HepG2 (cell line): ENCODE results near the gene LRRC4C. TPM values are rescaled to one million over a fixed set of nuclear protein-coding genes. Genes with fewer than 3 reads are reported as not detected.

Source experiments
- ATAC-seq: fragments of 200-7000 bp; cut with Tn5 transposase; 3 replicates; pipeline ENCODE4 v1.9.1; 2020; ENCODE audit warnings: mild to moderate bottlenecking, moderate library complexity
- BruUV-seq: library from RNA; stranded (reverse); fragments of 400-500 nt; replicated peaks from 2 replicates; lab custom pipeline; 2021; lab: Mats Ljungman, UMichigan
- CTCF ChIA-PET: fragments of 300-600 bp; formaldehyde crosslinking; extraction: SDS; loops from one replicate; lab custom pipeline; 2021; ENCODE audit warnings: low total read pairs, inconsistent platforms, low intra/inter-chr PET ratio; lab: Yijun Ruan, JAX
- POLR2A ChIA-PET: fragments of 350-600 bp; sonication (Branson Sonifier 250); formaldehyde crosslinking; loops from one replicate; lab custom pipeline; 2020; ENCODE audit warnings: antibody characterized with exemption, inconsistent platforms; lab: Yijun Ruan, JAX
- DNase-seq: peaks from one replicate; pipeline ENCODE4 v3.0.0-alpha.2; 2015; ENCODE audit warnings: low spot score
- FAIRE-seq: peaks from 3 replicates; lab custom pipeline; 2011; peaks lifted over from hg19 to GRCh38; lab: Jason Lieb, UNC
- H2AFZ ChIP-seq: one replicate; pipeline ENCODE4 v1.6.1; 2011; ENCODE audit warnings: low read length, inconsistent platforms
- H3K27ac ChIP-seq: fragments of 300-600 bp; 3 replicates; pipeline ENCODE4 v1.8.0; 2011; ENCODE audit warnings: mixed run types, mild to moderate bottlenecking, mixed read lengths, low read length, inconsistent platforms; ENCODE audit not compliant: insufficient read depth; ENCODE audit errors: extremely low read length
- H3K27me3 ChIP-seq, 2 experiments: fragments of 200-600 bp in 1 of 2; 2 replicates in 1 of 2; 3 replicates in 1 of 2; pipeline versions ENCODE4 v1.6.0 to v1.8.0; 2011; ENCODE audit warnings: low read length in 2 of 2, mild to moderate bottlenecking in 2 of 2, moderate library complexity in 2 of 2, inconsistent platforms in 1 of 2; ENCODE audit not compliant: insufficient read depth in 2 of 2, control insufficient read depth in 1 of 2
- H3K36me3 ChIP-seq, 2 experiments: fragments of 200-600 bp in 1 of 2; replicated peaks in 1 of 2; 2 replicates in 1 of 2; 3 replicates in 1 of 2; pipeline versions ENCODE4 v1.5.1 to v1.8.0; 2011; ENCODE audit warnings: low read length in 2 of 2, inconsistent platforms in 1 of 2; ENCODE audit not compliant: insufficient read depth in 2 of 2, control insufficient read depth in 1 of 2
- H3K4me1 ChIP-seq: 2 replicates; pipeline ENCODE4 v1.5.1; 2012; ENCODE audit warnings: low read length, inconsistent platforms; ENCODE audit not compliant: insufficient read depth
- H3K4me2 ChIP-seq: 2 replicates; pipeline ENCODE4 v1.6.0; 2011; ENCODE audit warnings: low read depth, low read length, inconsistent platforms
- H3K4me3 ChIP-seq, 3 experiments: fragments of 200-600 bp in 1 of 3; sonication (generic), shearing (Covaris generic) in 1 of 3; replicated peaks in 1 of 3; 2 replicates each; pipeline ENCODE4 v1.5.1; 2011 to 2016; ENCODE audit warnings: low read length in 3 of 3, inconsistent platforms in 2 of 3, low read depth in 2 of 3, mild to moderate bottlenecking in 2 of 3, control low read depth in 1 of 3, mixed read lengths in 1 of 3; ENCODE audit not compliant: insufficient read depth in 1 of 3
- H3K79me2 ChIP-seq: one replicate; pipeline ENCODE4 v1.6.1; 2011; ENCODE audit warnings: low read length, inconsistent platforms; ENCODE audit not compliant: insufficient read depth
- H3K9ac ChIP-seq: 2 replicates; pipeline ENCODE4 v1.6.0; 2011; ENCODE audit warnings: mild to moderate bottlenecking, low read depth, low read length, inconsistent platforms; ENCODE audit not compliant: insufficient read depth
- H3K9me3 ChIP-seq: 2 replicates; pipeline ENCODE4 v1.5.1; 2012; ENCODE audit warnings: mild to moderate bottlenecking, low read length
- H4K20me1 ChIP-seq: 2 replicates; pipeline ENCODE4 v1.6.0; 2011; ENCODE audit warnings: inconsistent platforms, mild to moderate bottlenecking, low read length, moderate library complexity; ENCODE audit not compliant: insufficient read depth
- HHEX ChIP-seq: IDR thresholded peaks from 2 replicates; pipeline ENCODE4 v1.6.1; 2016; ENCODE audit warnings: control low read depth
- KLF6 ChIP-seq: IDR thresholded peaks from 2 replicates; pipeline ENCODE4 v1.8.0; 2016; ENCODE audit warnings: missing biosample characterization, missing genetic modification reagents
- MIER3 ChIP-seq: IDR thresholded peaks from 2 replicates; pipeline ENCODE4 v1.6.1; 2016; ENCODE audit warnings: missing compliant biosample characterization, borderline replicate concordance
- MXI1 ChIP-seq: IDR thresholded peaks from 3 replicates; pipeline ENCODE4 v1.6.1; 2012; ENCODE audit warnings: low read depth, low read length, inconsistent platforms, borderline replicate concordance
- SRY ChIP-seq: sonication (generic); formaldehyde crosslinking; IDR thresholded peaks from 2 replicates; pipeline ENCODE4 v1.8.0; 2022; ENCODE audit warnings: mild to moderate bottlenecking, missing genetic modification reagents
- TCF12 ChIP-seq, 2 experiments: fragments of 450-650 bp in 1 of 2; sonication (generic) in 1 of 2; formaldehyde crosslinking in 1 of 2; IDR thresholded peaks; 2 replicates each; pipeline versions ENCODE4 v1.6.1 to v1.8.0; 2017 to 2022; ENCODE audit warnings: antibody characterized with exemption in 1 of 2, mild to moderate bottlenecking in 1 of 2, missing genetic modification reagents in 1 of 2, moderate library complexity in 1 of 2
- THYN1 ChIP-seq: sonication (generic); formaldehyde crosslinking; IDR thresholded peaks from 2 replicates; pipeline ENCODE4 v1.8.1; 2023; ENCODE audit warnings: low read depth, mild to moderate bottlenecking, moderate library complexity, missing genetic modification reagents, borderline replicate concordance
- TIGD3 ChIP-seq: sonication (generic); formaldehyde crosslinking; IDR thresholded peaks from 2 replicates; pipeline ENCODE4 v1.5.1; 2020; ENCODE audit warnings: mild to moderate bottlenecking, missing genetic modification reagents, borderline replicate concordance
- ZBTB38 ChIP-seq: sonication (generic); formaldehyde crosslinking; IDR thresholded peaks from 2 replicates; pipeline ENCODE4 v1.5.1; 2020; ENCODE audit warnings: mild to moderate bottlenecking, missing genetic modification reagents
- ZBTB49 ChIP-seq: sonication (generic); formaldehyde crosslinking; IDR thresholded peaks from 2 replicates; pipeline ENCODE4 v1.4.0; 2020; ENCODE audit warnings: missing genetic modification reagents, borderline replicate concordance
- ZNF776 ChIP-seq: sonication (generic); formaldehyde crosslinking; IDR thresholded peaks from 2 replicates; pipeline ENCODE4 v1.4.0; 2020; ENCODE audit warnings: mild to moderate bottlenecking, missing genetic modification reagents
- WGBS: methylation state at CpG from one replicate; pipeline ENCODE4 v1.1.6; 2017; ENCODE audit warnings: low lambda C conversion rate; 5-methylcytosine and 5-hydroxymethylcytosine counted together
- in situ Hi-C: cut with HindIII; loops from 2 replicates; pipeline ENCODE4 v1.10.0; 2017; ENCODE audit warnings: low pct_unique_long_range_greater_than_20kb; ENCODE audit not compliant: extremely low pct_ligation_motif_present
- intact Hi-C: fragments of 100-400 bp; cut with micrococcal nuclease; formaldehyde crosslinking; loops from one replicate; pipeline ENCODE4 v1.10.0; 2022; ENCODE audit not compliant: unreplicated experiment
- polyA plus RNA-seq, 8 experiments: library from polyadenylated mRNA; depleted of rRNA in 3 of 8; stranded (reverse) in 7 of 8; unstranded in 1 of 8; fragments of >200 nt; fragmentation: Illumina TruSeq in 4 of 8; extraction: Trizol in 4 of 8; gene quantifications; 2 replicates each; pipeline versions ENCODE4 v1.2.1 to v1.2.3, GENCODE V29; 2011 to 2016; ENCODE audit warnings: low read depth in 4 of 8, missing spikeins in 1 of 8, mixed read lengths in 1 of 8; ENCODE audit not compliant: insufficient read depth in 1 of 8
- total RNA-seq, 5 experiments: library from RNA; depleted of rRNA; stranded (reverse); fragments of >200 nt; fragmentation: Illumina TruSeq; extraction: Trizol; gene quantifications; 2 replicates each; pipeline ENCODE4 v1.2.3, GENCODE V29; 2016; ENCODE audit warnings: low read depth in 1 of 5
- TF ChIP-seq, protein P1 (sequence below): sonication (generic); formaldehyde crosslinking; IDR thresholded peaks from 2 replicates; pipeline ENCODE4 v1.5.0; 2020; ENCODE audit warnings: missing genetic modification reagents

LRRC4C gene
- total and polyA plus RNA-seq, 2 of the 13 experiments (the other 11 are each of a cell fraction or from before 2014, with no cell fraction given), result not detected

DNA sequence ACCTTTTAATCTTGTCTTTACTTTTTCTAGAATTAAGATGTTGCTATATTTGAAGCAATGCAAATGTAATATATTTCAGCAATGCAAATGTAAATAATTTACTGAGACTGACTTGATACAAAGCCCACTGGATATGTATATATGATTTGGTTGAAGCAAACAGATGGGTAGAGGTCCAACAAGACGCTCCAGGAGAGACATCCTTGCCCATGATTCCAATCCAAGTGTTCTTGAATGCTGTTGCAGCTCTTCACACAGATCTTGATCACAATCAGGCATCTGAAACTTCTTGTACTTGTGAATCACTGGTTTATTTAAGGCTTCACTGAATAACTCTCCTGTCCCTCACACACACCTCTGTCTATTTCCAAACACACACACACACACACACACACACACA, 507.0 kb downstream of the LRRC4C start:
- no peak overlapping the region for H3K9ac ChIP-seq
- peaks cover 24% of the 10 kb centered on the region for H3K9me3 ChIP-seq
- intact Hi-C loops (no loop called here), in situ Hi-C loops (loop anchor here (10.0 kb wide), 1 partner anchor 58 kb away; no protein-coding TSS in a partner anchor)
- H3K4me3 ChIP-seq, result no peak overlapping the region
- no TSS peak for BruUV-seq
- H2AFZ ChIP-seq, result no peak overlapping the region
- FAIRE-seq, result no peak
- ATAC-seq, result no peak
- no peaks in the 10 kb centered on the region for H4K20me1 ChIP-seq
- DNase-seq, result no peak
- H3K4me1 ChIP-seq, result no peaks in the 10 kb centered on the region
- CTCF ChIA-PET, result no interaction called here
- WGBS, result 0% methylated on average over 1 of the region's 1 CpG
- no peak overlapping the region for H3K27ac ChIP-seq
- TF ChIP-seq SRY (CRISPR knock-in tag), result no peak
- no peak for TF ChIP-seq TCF12 (IDR thresholded peaks at IDR 0.05)
- TF ChIP-seq TCF12 (CRISPR knock-in tag; IDR thresholded peaks at IDR 0.05), result no peak
- TF ChIP-seq MIER3, result no peak
- TF ChIP-seq HHEX (CRISPR knock-in tag), result no peak
- no peak for TF ChIP-seq ZBTB49
- TF ChIP-seq ZBTB38 (CRISPR knock-in tag), result no peak
- TF ChIP-seq, protein P1, sequence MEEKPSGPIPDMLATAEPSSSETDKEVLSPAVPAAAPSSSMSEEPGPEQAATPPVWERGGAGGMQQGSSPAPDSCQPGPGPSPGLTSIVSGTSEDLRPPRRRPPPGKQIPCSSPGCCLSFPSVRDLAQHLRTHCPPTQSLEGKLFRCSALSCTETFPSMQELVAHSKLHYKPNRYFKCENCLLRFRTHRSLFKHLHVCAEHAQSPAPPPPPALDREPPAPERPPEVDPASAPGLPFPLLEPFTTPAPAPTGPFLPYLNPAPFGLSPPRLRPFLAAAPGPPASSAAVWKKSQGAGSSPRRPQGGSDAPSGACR, result no peak
- TF ChIP-seq MXI1, result no peak
- TF ChIP-seq KLF6, result no peak
- TF ChIP-seq THYN1 (CRISPR knock-in tag), result no peak
- TF ChIP-seq ZNF776 (CRISPR knock-in tag), result no peak
- no peak for TF ChIP-seq TIGD3 (CRISPR knock-in tag)
- POLR2A ChIA-PET, result no interaction called here
- H3K4me2 ChIP-seq, result no peak overlapping the region
- no peaks in the 10 kb centered on the region for H3K79me2 ChIP-seq
- H3K27me3 ChIP-seq, result no peaks in the 10 kb centered on the region
- no peaks in the 10 kb centered on the region for H3K36me3 ChIP-seq
